ENCODE data around the gene LBX2. TPM values are rescaled to one million over a fixed set of nuclear protein-coding genes. Genes with fewer than 3 reads are reported as not detected.

The LBX2 gene
- total RNA-seq, 1 experiment from 2014 or later: 11.4 TPM

DNA sequence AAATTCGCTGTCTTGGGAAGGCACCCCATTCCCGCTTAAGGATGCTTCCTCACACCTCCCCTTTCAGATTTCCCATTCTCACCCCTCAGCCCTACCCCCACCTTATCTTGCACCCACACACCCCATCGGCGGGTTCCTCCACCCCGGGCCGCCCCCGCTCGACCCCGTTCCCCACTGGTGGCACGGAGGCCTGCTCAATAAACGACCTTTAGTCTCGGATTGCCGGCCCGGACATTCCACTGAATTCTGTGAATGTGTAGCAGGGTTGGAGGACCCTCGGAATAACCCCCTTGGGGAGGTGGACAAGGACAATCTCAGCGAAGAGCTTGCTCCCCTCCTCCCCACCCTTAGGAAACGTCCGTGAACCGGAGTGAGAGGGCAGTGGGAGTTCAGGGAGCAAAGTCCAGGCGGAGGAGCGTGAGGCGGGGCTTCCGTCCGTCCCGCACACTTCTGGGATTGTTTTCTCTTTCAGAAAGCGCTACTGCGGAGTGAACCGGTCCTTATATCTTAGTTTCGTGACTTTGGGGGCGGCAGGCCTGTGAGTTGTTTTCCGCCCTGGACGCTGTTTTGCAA, 2.8 kb upstream of the LBX2 start:
- peak; percentile 72 to 81 for DNase-seq
- Histone ChIP-seq H3K4me1 (peaks cover 61% of the 10 kb centered on the region), H3K9me3 (no peaks in the 10 kb centered on the region), H3K27me3 (replicated peaks; ENCODE audit: control insufficient read depth, insufficient read depth, low read length) (no peaks in the 10 kb centered on the region), H3K36me3 (ENCODE audit: control insufficient read depth, insufficient read depth, low read length) (0 out of 2 replicates have a peak, but pooled peaks cover 2% of the 10 kb centered on the region), H3K4me3 (ENCODE audit: low read depth, low read length) (peak overlapping the region; percentile 75)
- Mint-ChIP-seq H3K4me1 (ENCODE audit: low read depth, unreplicated experiment) (peaks cover 33% of the 10 kb centered on the region), H3K4me3 (ENCODE audit: unreplicated experiment) (peak overlapping the region; percentile 94), H3K9me3 (ENCODE audit: unreplicated experiment) (no peaks in the 10 kb centered on the region), H3K27me3 (ENCODE audit: insufficient read depth, unreplicated experiment) (no peaks in the 10 kb centered on the region), H3K36me3 (ENCODE audit: insufficient read depth, unreplicated experiment) (peaks cover 53% of the 10 kb centered on the region), H3K27ac (ENCODE audit: unreplicated experiment) (peak overlapping the region; percentile 87)
- TSS peak; percentile 9 for BruUV-seq (replicated peaks)
- TF ChIP-seq, protein P1, sequence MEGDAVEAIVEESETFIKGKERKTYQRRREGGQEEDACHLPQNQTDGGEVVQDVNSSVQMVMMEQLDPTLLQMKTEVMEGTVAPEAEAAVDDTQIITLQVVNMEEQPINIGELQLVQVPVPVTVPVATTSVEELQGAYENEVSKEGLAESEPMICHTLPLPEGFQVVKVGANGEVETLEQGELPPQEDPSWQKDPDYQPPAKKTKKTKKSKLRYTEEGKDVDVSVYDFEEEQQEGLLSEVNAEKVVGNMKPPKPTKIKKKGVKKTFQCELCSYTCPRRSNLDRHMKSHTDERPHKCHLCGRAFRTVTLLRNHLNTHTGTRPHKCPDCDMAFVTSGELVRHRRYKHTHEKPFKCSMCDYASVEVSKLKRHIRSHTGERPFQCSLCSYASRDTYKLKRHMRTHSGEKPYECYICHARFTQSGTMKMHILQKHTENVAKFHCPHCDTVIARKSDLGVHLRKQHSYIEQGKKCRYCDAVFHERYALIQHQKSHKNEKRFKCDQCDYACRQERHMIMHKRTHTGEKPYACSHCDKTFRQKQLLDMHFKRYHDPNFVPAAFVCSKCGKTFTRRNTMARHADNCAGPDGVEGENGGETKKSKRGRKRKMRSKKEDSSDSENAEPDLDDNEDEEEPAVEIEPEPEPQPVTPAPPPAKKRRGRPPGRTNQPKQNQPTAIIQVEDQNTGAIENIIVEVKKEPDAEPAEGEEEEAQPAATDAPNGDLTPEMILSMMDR (IDR thresholded peaks at IDR 0.05; ENCODE audit: insufficient read depth in 1 of 2, low read depth in 1 of 2, low read length in 1 of 2, severe bottlenecking in 1 of 2, unreplicated experiment in 1 of 2): no peak
- ChIA-PET POLR2A (interaction anchor here (1.0 to 5.2 kb wide), 5 partner anchors 13 to 31 kb away, joined by 3 to 17 read pairs (median 4); partner anchors contain the start of gene DQX1), CTCF (interaction anchor here (0.6 to 2.9 kb wide), 3 partner anchors 13 to 49 kb away, joined by 3 to 9 read pairs (median 8); partner anchors contain the start of genes CCDC142 and TTC31)
- intact Hi-C loops (cut with micrococcal nuclease; ENCODE audit: unreplicated experiment): loop anchor here (1.0 kb wide), 1 partner anchor 13 kb away; no protein-coding TSS in a partner anchor

DNA sequence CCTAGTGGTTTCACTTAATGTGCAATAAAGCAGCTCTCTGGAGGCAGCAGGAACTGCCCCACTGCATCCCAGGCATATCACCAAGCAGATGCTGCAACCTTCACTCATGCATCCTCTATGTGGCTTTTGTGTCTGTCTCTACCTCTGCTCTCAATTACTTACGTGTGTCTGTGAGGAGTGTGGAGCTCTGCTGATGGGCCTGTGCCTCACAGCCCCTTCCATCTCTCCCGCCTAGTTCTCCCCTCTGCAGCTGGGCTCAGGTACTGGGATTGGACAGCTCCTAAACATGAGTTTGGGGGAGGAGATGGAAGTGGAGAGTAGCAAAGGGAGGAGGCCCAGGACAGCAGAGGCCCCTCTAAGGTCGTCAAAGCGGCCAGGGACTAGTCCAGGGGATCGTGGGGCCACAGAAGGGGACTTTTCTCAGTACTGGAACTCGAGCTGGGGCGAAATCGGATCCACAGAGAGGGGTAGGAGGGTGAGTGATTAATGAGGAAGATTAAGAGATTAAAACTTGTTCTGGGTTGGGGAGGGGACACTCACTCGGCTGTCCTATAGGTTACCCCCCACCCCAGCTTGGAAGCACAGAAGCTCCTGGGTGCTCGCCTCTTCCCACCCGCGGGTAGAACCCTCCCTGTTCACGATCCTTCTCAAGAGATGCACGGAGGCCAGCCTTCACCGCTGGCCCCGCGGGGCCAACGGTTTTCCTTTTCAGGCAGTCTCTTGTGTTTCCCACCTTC, 2.1 kb upstream of the LBX2 start:
- Histone ChIP-seq H3K36me3 (ENCODE audit: control insufficient read depth, insufficient read depth, low read length) (peaks cover 3% of the 10 kb centered on the region; the same call in 1 of the 2 replicates), H3K4me3 (ENCODE audit: low read depth, low read length) (peak overlapping the region; percentile 75), H3K27me3 (replicated peaks; ENCODE audit: control insufficient read depth, insufficient read depth, low read length) (no peaks in the 10 kb centered on the region), H3K9me3 (no peaks in the 10 kb centered on the region), H3K4me1 (peaks cover 59% of the 10 kb centered on the region)
- Mint-ChIP-seq H3K4me1 (ENCODE audit: low read depth, unreplicated experiment) (peaks cover 29% of the 10 kb centered on the region), H3K9me3 (ENCODE audit: unreplicated experiment) (no peaks in the 10 kb centered on the region), H3K27ac (ENCODE audit: unreplicated experiment) (peak overlapping the region; percentile 87), H3K36me3 (ENCODE audit: insufficient read depth, unreplicated experiment) (peaks cover 52% of the 10 kb centered on the region), H3K27me3 (ENCODE audit: insufficient read depth, unreplicated experiment) (no peaks in the 10 kb centered on the region), H3K4me3 (ENCODE audit: unreplicated experiment) (peak overlapping the region; percentile 94)
- TF ChIP-seq, protein P1 (IDR thresholded peaks at IDR 0.05; ENCODE audit: insufficient read depth in 1 of 2, low read depth in 1 of 2, low read length in 1 of 2, severe bottlenecking in 1 of 2, unreplicated experiment in 1 of 2): no peak
- intact Hi-C loops (cut with micrococcal nuclease; ENCODE audit: unreplicated experiment): loop anchor here (1.0 kb wide), 1 partner anchor 12 kb away; no protein-coding TSS in a partner anchor
- CTCF ChIA-PET: interaction anchor here (0.6 to 2.9 kb wide), 3 partner anchors 12 to 48 kb away, joined by 3 to 9 read pairs (median 8); partner anchors contain the start of genes CCDC142 and TTC31
- POLR2A ChIA-PET: interaction anchor here (0.9 to 5.2 kb wide), 5 partner anchors 12 to 43 kb away, joined by 3 to 17 read pairs (median 3); partner anchors contain the start of genes DQX1 and WBP1
- no peak for DNase-seq
- BruUV-seq (replicated peaks): no TSS peak

DNA sequence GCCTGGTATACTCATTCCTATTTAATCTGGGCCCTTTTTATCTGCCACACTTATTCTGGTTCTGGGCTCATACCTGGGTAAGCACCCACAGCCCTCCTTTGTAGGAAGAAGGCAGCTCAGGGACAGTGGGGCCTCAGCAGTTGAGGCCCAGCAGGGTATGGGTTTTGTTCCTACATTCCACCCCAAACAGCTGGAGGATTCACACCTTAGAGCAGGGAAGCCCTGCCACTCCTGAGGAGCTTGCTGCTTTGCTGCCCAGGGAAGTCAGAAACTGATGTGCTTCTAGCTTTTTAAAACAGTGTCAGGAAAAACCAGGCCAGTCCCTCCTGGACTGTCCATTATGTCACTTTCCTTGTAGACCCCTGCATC, 1.2 kb upstream of the LBX2 start:
- CTCF ChIA-PET: interaction anchor here (0.7 kb wide), 1 partner anchor 35 kb away, joined by 3 read pairs; the partner anchor contains the start of gene MOGS

More for the DNA sequence above, 1.2 kb upstream of the LBX2 start:
- no peaks in the 10 kb centered on the region for H3K27me3 ChIP-seq (replicated peaks; ENCODE audit: control insufficient read depth, insufficient read depth, low read length)
- BruUV-seq (replicated peaks): no TSS peak
- Mint-ChIP-seq H3K27me3 (ENCODE audit: insufficient read depth, unreplicated experiment) (no peaks in the 10 kb centered on the region), H3K4me3 (ENCODE audit: unreplicated experiment) (peak overlapping the region; percentile 96), H3K9me3 (ENCODE audit: unreplicated experiment) (no peaks in the 10 kb centered on the region), H3K36me3 (ENCODE audit: insufficient read depth, unreplicated experiment) (peaks cover 48% of the 10 kb centered on the region), H3K27ac (ENCODE audit: unreplicated experiment) (no peak overlapping the region), H3K4me1 (ENCODE audit: low read depth, unreplicated experiment) (peaks cover 26% of the 10 kb centered on the region)
- TF ChIP-seq, protein P1 (IDR thresholded peaks at IDR 0.05; ENCODE audit: insufficient read depth in 1 of 2, low read depth in 1 of 2, low read length in 1 of 2, severe bottlenecking in 1 of 2, unreplicated experiment in 1 of 2): no peak
- no peak overlapping the region for H3K4me3 ChIP-seq (ENCODE audit: low read depth, low read length)
- H3K4me1 ChIP-seq: peaks cover 50% of the 10 kb centered on the region
- intact Hi-C loops (cut with micrococcal nuclease; ENCODE audit: unreplicated experiment): no loop called here
- peaks cover 3% of the 10 kb centered on the region; the same call in 1 of the 2 replicates for H3K36me3 ChIP-seq (ENCODE audit: control insufficient read depth, insufficient read depth, low read length)
- POLR2A ChIA-PET: interaction anchor here (0.9 to 5.2 kb wide), 2 partner anchors 11 to 42 kb away, joined by 3 to 17 read pairs; partner anchors contain the start of gene WBP1
- no peak for DNase-seq
- H3K9me3 ChIP-seq: no peaks in the 10 kb centered on the region
